D721Med (cell line): ENCODE results near the gene PASK.

Experiments
- DNase-seq: peaks from one replicate; pipeline ENCODE4 v3.0.0; 2011; ENCODE audit warnings: low spot score; ENCODE audit not compliant: insufficient read length
- FAIRE-seq: peaks from 2 replicates; lab custom pipeline; 2011; peaks lifted over from hg19 to GRCh38; lab: Jason Lieb, UNC
- CTCF ChIP-seq: IDR thresholded peaks from 2 replicates; pipeline ENCODE4 v1.5.1; 2012; ENCODE audit warnings: mild to moderate bottlenecking, control low read depth; ENCODE audit not compliant: insufficient read depth; ENCODE audit errors: missing control alignments

PASK gene

DNA sequence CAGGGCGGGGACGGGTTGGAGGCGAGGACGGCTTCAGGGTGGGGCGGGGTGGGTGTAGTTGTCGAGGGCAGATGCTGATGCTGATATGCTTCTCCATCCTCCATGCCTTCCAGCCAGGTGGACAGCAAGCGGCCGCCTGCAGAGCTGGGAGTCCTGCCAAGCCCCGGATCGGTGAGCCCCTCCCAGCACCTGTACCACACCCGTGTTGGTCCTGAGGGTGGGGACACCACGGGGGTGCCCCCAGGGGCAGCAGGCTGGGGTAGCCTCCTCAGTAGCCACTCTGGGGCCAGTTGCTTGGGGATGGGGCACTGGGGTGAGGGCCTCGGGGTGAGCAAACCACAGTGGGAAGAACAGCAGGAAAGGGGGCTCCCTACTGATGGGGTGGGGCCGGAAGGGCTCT, 41.8 kb upstream of the PASK start:
- no peak for TF ChIP-seq CTCF

GRCh38 chr2:241190291-241190981, 41.2 kb upstream of the PASK start:
- DNase-seq (no peak), FAIRE-seq (no peak)
- TF ChIP-seq CTCF = no peak

More for the DNA sequence above, 41.8 kb upstream of the PASK start:
- DNase-seq (no peak), FAIRE-seq (no peak)

- TF ChIP-seq CTCF = no peak
- DNase-seq = no peak
- no peak for FAIRE-seq
Observed at GRCh38 chr2:241189856-241190201, 40.6 kb upstream of the PASK start.

GRCh38 chr2:241189093-241189855, 40.0 kb upstream of the PASK start:
- no peak for TF ChIP-seq CTCF
- no peak for FAIRE-seq
- no peak for DNase-seq

- FAIRE-seq = no peak
- DNase-seq = no peak
- TF ChIP-seq CTCF = no peak
Observed at GRCh38 chr2:241188361-241189092, 39.3 kb upstream of the PASK start, which contains the start of gene ANO7. Gene ANO7, plus strand, starts transcription at chr2:241188677. Its CDS starts 1,387 bp downstream, at chr2:241190064.

GRCh38 chr2:241187918-241188234, 38.6 kb upstream of the PASK start:
- no peak for TF ChIP-seq CTCF
- DNase-seq (no peak), FAIRE-seq (no peak)
